Activated CD4-positive, alpha-beta T cell treated with anti-CD3 and anti-CD28 coated beads, Interleukin-2, amount 10 ng/mL, durations not matched to agents 7 days and 5 days (primary cell): ENCODE data around the gene FURIN. TPM values are rescaled to one million over a fixed set of nuclear protein-coding genes. Genes with fewer than 3 reads are reported as not detected.

Experiments
- CTCF ChIA-PET: fragments of 350-600 bp; sonication (Branson Sonifier 250); formaldehyde crosslinking; loops from one replicate; lab custom pipeline; 2021; ENCODE audit warnings: antibody characterized with exemption; lab: Charles Lee
- POLR2A ChIA-PET: fragments of 350-600 bp; sonication (Branson Sonifier 250); formaldehyde crosslinking; loops from one replicate; lab custom pipeline; 2021; ENCODE audit warnings: antibody characterized with exemption; lab: Charles Lee
- DNase-seq: peaks from one replicate; pipeline ENCODE4 v3.0.0-alpha.2; 2020
- H3K27ac Mint-ChIP-seq: one replicate; pipeline ENCODE4 v1.8.0; 2021; ENCODE audit warnings: mild to moderate bottlenecking, moderate library complexity, mixed read lengths
- H3K27me3 Mint-ChIP-seq: one replicate; pipeline ENCODE4 v1.8.0; 2021; ENCODE audit warnings: mixed read lengths
- H3K36me3 Mint-ChIP-seq: one replicate; pipeline ENCODE4 v1.8.0; 2021; ENCODE audit warnings: low read depth, mixed read lengths
- H3K4me1 Mint-ChIP-seq: one replicate; pipeline ENCODE4 v1.8.0; 2021; ENCODE audit warnings: mixed read lengths
- H3K4me3 Mint-ChIP-seq: one replicate; pipeline ENCODE4 v1.8.0; 2021; ENCODE audit warnings: mild to moderate bottlenecking, moderate library complexity, mixed read lengths
- H3K9me3 Mint-ChIP-seq: one replicate; pipeline ENCODE4 v1.8.0; 2021; ENCODE audit warnings: mixed read lengths
- total RNA-seq, 2 experiments: library from RNA; stranded (reverse); gene quantifications; one replicate each; pipeline ENCODE4 v1.2.3, GENCODE V29; 2021

The FURIN gene
- total RNA-seq, 2 experiments from 2014 or later, result 148 to 153 TPM

GRCh38 chr15:90879730-90880366 is 11.5 kb downstream of the FURIN start:
- H3K27me3 Mint-ChIP-seq, result no peaks in the 10 kb centered on the region
- ChIA-PET CTCF (no interaction called here), POLR2A (no interaction called here)
- no peak overlapping the region for H3K4me3 Mint-ChIP-seq
- H3K9me3 Mint-ChIP-seq, result no peaks in the 10 kb centered on the region
- no peak overlapping the region for H3K27ac Mint-ChIP-seq
- H3K4me1 Mint-ChIP-seq, result peaks cover 33% of the 10 kb centered on the region
- no peak for DNase-seq
- peaks cover 49% of the 10 kb centered on the region for H3K36me3 Mint-ChIP-seq

- no peak overlapping the region for H3K4me3 Mint-ChIP-seq
Observed at GRCh38 chr15:90880381-90881145, 12.2 kb downstream of the FURIN start.

GRCh38 chr15:90881181-90881977 is 13.0 kb downstream of the FURIN start:
- H3K27ac Mint-ChIP-seq, result no peak overlapping the region
- peaks cover 43% of the 10 kb centered on the region for H3K36me3 Mint-ChIP-seq
- no peaks in the 10 kb centered on the region for H3K9me3 Mint-ChIP-seq
- no peak overlapping the region for H3K4me3 Mint-ChIP-seq
- peaks cover 42% of the 10 kb centered on the region for H3K4me1 Mint-ChIP-seq
- H3K27me3 Mint-ChIP-seq, result no peaks in the 10 kb centered on the region
- ChIA-PET POLR2A (interaction anchor here (0.6 kb wide), 1 partner anchor 39 kb away, joined by 3 read pairs; no protein-coding TSS in a partner anchor), CTCF (interaction anchor here (0.9 to 1.8 kb wide), 3 partner anchors 21 to 233 kb away, joined by 3 to 4 read pairs (median 3); partner anchors contain the start of gene MAN2A2)
- no peak for DNase-seq

More at GRCh38 chr15:90880381-90881145, 12.2 kb downstream of the FURIN start:
- CTCF ChIA-PET, result no interaction called here
- POLR2A ChIA-PET, result no interaction called here
- Mint-ChIP-seq H3K36me3 (peaks cover 45% of the 10 kb centered on the region), H3K27ac (no peak overlapping the region), H3K9me3 (no peaks in the 10 kb centered on the region), H3K4me1 (peaks cover 36% of the 10 kb centered on the region), H3K27me3 (no peaks in the 10 kb centered on the region)
- no peak for DNase-seq

GRCh38 chr15:90881978-90882721 is 13.8 kb downstream of the FURIN start:
- Mint-ChIP-seq H3K27me3 (no peaks in the 10 kb centered on the region), H3K27ac (no peak overlapping the region), H3K4me3 (no peak overlapping the region), H3K4me1 (peaks cover 38% of the 10 kb centered on the region), H3K36me3 (peaks cover 36% of the 10 kb centered on the region), H3K9me3 (no peaks in the 10 kb centered on the region)
- ChIA-PET POLR2A (interaction anchor here (0.6 kb wide), 1 partner anchor 40 kb away, joined by 3 read pairs; no protein-coding TSS in a partner anchor), CTCF (interaction anchor here (0.9 to 1.8 kb wide), 3 partner anchors 20 to 234 kb away, joined by 3 to 4 read pairs (median 3); partner anchors contain the start of gene MAN2A2)
- DNase-seq, result no peak

- Mint-ChIP-seq H3K4me3 (no peak overlapping the region), H3K27me3 (no peaks in the 10 kb centered on the region), H3K9me3 (no peaks in the 10 kb centered on the region), H3K4me1 (peaks cover 33% of the 10 kb centered on the region), H3K27ac (peak overlapping the region; percentile 57), H3K36me3 (peaks cover 29% of the 10 kb centered on the region)
- ChIA-PET POLR2A (no interaction called here), CTCF (interaction anchor here (1.8 to 3.7 kb wide), 2 partner anchors 19 to 69 kb away, joined by 4 to 20 read pairs; no protein-coding TSS in a partner anchor)
- no peak for DNase-seq
Observed at GRCh38 chr15:90882781-90883525, 14.6 kb downstream of the FURIN start.

GRCh38 chr15:90883526-90883975 is 15.2 kb downstream of the FURIN start:
- ChIA-PET POLR2A (no interaction called here), CTCF (interaction anchor here (3.7 kb wide), 1 partner anchor 69 kb away, joined by 20 read pairs; no protein-coding TSS in a partner anchor)
- Mint-ChIP-seq H3K9me3 (no peaks in the 10 kb centered on the region), H3K36me3 (peaks cover 23% of the 10 kb centered on the region), H3K4me3 (no peak overlapping the region), H3K4me1 (peaks cover 33% of the 10 kb centered on the region), H3K27me3 (no peaks in the 10 kb centered on the region), H3K27ac (peak overlapping the region; percentile 57)
- no peak for DNase-seq

GRCh38 chr15:90883976-90884718 is 15.8 kb downstream of the FURIN start, which contains the start of gene FES:
FES (plus strand) TSS chr15:90884504; CDS start chr15:90885046, 542 bp downstream.
- Mint-ChIP-seq H3K36me3 (peaks cover 18% of the 10 kb centered on the region), H3K4me1 (peaks cover 33% of the 10 kb centered on the region)
- CTCF ChIA-PET, result interaction anchor here (0.7 to 3.7 kb wide), 11 partner anchors 8 to 88 kb away, joined by 3 to 25 read pairs (median 15); partner anchors contain the start of genes HDDC3 and MAN2A2

GRCh38 chr15:90884719-90885431 is 16.5 kb downstream of the FURIN start:
- peak overlapping the region; percentile 25 for H3K4me3 Mint-ChIP-seq

More at GRCh38 chr15:90883976-90884718, 15.8 kb downstream of the FURIN start, which contains the start of gene FES:
- POLR2A ChIA-PET, result interaction anchor here (0.5 kb wide), 1 partner anchor 220 kb away, joined by 3 read pairs; no protein-coding TSS in a partner anchor
- Mint-ChIP-seq H3K9me3 (no peaks in the 10 kb centered on the region), H3K27me3 (no peaks in the 10 kb centered on the region), H3K27ac (peak within 1 kb of the TSS; percentile 78), H3K4me3 (peak within 1 kb of the TSS; percentile 25)
- no peak for DNase-seq

GRCh38 chr15:90885432-90886290 is 17.3 kb downstream of the FURIN start:
- CTCF ChIA-PET, result interaction anchor here (0.6 to 3.7 kb wide), 43 partner anchors 10 to 566 kb away, joined by 3 to 25 read pairs (median 4); partner anchors contain the start of genes BLM, FURIN, HDDC3 and MAN2A2
- peak overlapping the region; percentile 78 for H3K27ac Mint-ChIP-seq
- H3K4me3 Mint-ChIP-seq, result no peak overlapping the region
- peak; percentile 80 for DNase-seq
- peaks cover 35% of the 10 kb centered on the region for H3K4me1 Mint-ChIP-seq
- H3K9me3 Mint-ChIP-seq, result no peaks in the 10 kb centered on the region
- POLR2A ChIA-PET, result interaction anchor here (0.5 to 0.6 kb wide), 2 partner anchors 40 to 44 kb away, joined by 3 read pairs; no protein-coding TSS in a partner anchor
- H3K27me3 Mint-ChIP-seq, result no peaks in the 10 kb centered on the region
- peaks cover 6% of the 10 kb centered on the region for H3K36me3 Mint-ChIP-seq

More at GRCh38 chr15:90884719-90885431, 16.5 kb downstream of the FURIN start:
- ChIA-PET CTCF (interaction anchor here (0.6 to 3.7 kb wide), 30 partner anchors 9 to 565 kb away, joined by 3 to 25 read pairs (median 5); partner anchors contain the start of genes HDDC3 and MAN2A2), POLR2A (interaction anchor here (0.5 kb wide), 2 partner anchors 45 to 221 kb away, joined by 3 read pairs; no protein-coding TSS in a partner anchor)
- Mint-ChIP-seq H3K9me3 (no peaks in the 10 kb centered on the region), H3K27ac (peak overlapping the region; percentile 78), H3K4me1 (peaks cover 35% of the 10 kb centered on the region), H3K27me3 (no peaks in the 10 kb centered on the region), H3K36me3 (peaks cover 11% of the 10 kb centered on the region)
- no peak for DNase-seq
